Stimulated activated CD8-positive, alpha-beta memory T cell treated with anti-CD3 and anti-CD28 coated beads, Interleukin-15, amount 100 ng/mL, for 24 hours (primary cell): Measurements from ENCODE around the gene ODF2.

Source experiments
- DNase-seq: peaks from one replicate; pipeline ENCODE4 v3.0.0-alpha.2; 2020; ENCODE audit warnings: low read depth

ODF2 gene

DNA sequence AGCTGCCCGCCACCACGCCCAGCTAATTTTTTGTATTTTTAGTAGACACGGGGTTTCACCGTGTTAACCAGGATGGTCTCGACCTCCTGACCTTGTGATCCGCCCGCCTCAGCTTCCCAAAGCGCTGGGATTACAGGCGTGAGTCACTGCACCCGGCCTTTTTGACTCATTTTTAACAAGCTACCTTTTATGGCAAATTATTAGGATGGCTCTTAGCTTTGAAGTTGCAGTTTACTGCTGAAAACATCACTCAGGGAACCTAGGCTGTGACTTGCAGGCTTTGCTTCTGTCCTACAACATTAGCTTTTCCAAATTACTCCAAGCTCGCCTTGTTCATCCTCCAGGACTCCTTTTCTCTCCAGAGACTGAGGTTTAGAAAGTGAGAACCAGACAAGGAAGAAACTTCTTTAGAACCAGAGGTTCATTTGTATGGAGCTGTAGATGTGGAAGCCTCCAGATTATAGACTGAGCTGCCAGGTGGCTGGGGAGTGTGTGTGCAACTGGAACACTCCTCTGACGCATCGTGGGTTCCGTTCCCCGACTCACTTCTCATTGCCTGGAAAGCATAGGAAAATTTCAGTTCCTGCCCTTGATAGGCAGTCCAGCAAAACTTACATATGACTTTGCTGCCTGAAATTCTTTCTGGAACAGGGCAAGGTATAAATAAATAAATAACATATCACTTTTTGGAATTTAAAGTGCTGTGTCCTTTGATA lies 72.8 kb downstream of the ODF2 start:
- DNase-seq = no peak

DNA sequence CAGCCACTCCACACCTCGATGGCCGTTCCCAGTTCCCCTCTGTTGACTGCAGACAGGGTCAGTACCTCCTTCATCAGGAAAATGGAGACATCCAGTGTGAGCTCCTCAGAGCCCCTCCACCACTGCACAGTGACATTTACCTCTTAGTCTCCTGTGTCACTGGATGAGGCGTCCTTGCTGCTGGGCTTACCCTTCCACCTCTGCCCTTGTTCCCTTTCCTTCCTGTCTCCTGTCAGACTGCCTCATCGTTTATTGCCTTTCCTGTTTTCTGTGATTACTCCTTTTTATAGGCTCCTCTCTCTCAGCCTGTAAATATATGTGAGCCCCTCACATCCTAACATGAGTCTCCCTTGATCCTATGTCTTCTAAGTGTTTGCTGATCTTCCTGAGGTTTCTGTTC lies 73.4 kb downstream of the ODF2 start:
- no peak for DNase-seq

DNA sequence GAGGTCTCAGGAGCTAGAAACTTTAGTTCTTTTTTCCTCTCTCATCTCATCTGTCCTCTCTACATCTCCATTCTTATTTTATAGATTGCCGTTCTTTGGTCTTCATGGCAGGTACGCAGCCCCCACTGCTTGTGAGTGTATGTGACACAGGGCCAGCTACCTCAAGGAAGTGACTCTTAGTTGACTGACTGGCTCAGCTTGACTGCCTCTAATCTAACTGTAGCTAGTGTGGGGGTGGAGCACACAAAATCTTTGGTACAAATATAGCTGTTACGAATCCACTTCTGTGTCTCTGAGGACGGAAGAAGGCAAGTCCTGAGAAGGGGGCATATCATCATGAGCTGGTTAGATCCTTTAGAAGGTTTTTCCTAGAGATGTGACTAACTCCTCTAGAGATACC lies 76.8 kb downstream of the ODF2 start:
- no peak for DNase-seq

DNA sequence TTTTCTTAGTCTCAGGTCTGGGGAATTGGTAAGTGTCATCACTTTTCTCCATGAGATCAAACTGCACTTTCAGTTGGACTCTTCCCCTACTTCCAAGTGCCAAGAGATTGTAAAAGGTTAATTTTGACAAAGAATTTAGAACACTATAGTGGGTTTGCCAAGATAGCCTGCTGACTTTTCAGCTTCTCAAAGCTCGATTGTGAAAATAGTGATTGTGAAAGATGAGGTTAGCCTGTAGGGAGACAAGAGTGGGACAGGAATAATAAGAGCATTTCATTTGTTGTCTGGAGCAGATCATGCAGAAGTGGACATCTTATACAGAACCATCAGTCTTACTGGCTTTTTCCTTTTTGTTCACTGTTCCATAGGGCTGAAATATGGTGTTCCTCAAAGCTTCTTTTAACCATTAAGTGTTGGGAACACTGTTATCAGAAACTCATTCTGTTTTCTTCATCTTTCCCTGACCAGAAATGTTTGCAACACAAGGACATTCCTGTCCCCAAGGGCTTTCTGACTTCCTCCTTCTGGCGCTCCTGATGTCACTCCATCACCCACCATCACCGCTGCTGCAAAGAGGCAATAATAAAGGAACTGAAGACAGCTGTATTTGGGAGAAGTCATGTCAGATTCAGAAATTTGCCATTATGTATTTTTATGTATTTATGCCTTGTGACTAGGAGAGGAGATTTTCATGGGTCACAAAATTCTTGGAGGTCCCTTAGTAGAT lies 85.0 kb downstream of the ODF2 start:
- DNase-seq = no peak

DNA sequence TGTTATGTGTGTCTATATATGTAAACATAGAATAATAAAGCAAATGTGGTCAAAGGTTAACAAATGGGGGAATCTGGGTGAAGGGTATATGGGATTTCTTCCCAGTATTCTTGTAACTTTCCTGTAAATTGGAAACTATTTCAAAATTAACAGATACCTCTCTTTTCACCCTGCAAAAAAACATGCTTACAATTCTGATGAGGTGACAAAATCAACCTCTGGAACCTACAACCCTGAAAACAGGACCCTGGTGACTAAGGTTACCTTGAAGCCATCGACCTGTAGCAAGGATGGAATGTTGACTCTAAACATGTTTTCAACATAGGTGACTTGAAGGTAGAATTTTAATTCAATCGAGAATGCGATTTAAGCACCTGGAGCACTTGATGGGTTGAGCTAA lies 90.7 kb downstream of the ODF2 start:
- no peak for DNase-seq

GRCh38 chr9:128548876-128549275 lies 93.1 kb downstream of the ODF2 start:
- DNase-seq = no peak

DNA sequence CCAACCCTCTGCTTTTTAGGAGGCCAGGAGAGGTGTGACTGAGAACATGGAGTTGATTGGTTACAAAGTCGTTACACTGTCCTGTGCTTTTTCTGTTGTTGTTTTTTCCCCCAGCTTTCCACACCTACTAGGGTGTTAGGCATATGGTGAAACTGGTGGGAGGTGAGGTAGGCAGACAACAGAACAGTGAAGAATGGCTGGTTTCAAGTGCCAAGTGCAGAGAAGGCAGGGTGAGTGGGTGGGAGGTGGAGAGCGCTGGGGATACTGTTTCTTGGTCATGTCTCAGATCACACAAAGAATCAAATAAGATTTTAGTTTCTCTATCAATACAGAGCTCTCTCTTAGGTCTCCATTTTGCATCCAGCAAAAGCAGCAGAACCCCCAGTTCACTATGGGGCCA lies 94.4 kb downstream of the ODF2 start:
- no peak for DNase-seq
